Activated effector memory CD4-positive, alpha-beta T cell treated with Interleukin-2 at 50 U/mL for 16 hours (primary cell): ENCODE data around the gene SNAP47.

ENCODE experiments used
- DNase-seq: peaks from one replicate; pipeline ENCODE4 v3.0.0-alpha.2; 2020

SNAP47 gene

GRCh38 chr1:227808566-227808965 lies 73.3 kb downstream of the SNAP47 start:
- no peak for DNase-seq

GRCh38 chr1:227809026-227809425 lies 73.8 kb downstream of the SNAP47 start:
- DNase-seq = no peak

DNA sequence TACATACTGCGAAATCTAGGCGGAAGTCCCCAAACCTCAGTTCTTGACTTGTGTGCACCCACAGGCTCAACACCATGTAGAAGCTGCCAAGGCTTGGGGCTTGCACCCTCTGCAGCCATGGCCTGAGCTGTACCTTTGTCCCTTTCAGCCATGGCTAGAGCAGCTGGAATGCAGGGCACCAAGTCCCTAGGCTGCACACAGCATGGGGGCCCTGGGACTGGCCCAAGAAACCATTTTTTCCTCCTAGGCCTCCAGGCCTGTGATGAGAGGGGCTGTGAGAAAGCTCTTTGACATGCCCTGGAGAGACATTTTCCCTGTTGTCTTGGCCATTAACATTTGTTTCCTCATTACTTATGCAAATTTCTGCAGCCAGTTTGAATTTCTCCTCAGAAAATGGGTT lies 78.7 kb downstream of the SNAP47 start:
- DNase-seq = no peak

- no peak for DNase-seq
These were observed 80.5 kb downstream of the SNAP47 start, which contains the start of gene PRSS38 for GRCh38 chr1:227815468-227816409. Gene PRSS38 (plus strand): TSS chr1:227815675. CDS start chr1:227815717, 42 bp downstream.

DNA sequence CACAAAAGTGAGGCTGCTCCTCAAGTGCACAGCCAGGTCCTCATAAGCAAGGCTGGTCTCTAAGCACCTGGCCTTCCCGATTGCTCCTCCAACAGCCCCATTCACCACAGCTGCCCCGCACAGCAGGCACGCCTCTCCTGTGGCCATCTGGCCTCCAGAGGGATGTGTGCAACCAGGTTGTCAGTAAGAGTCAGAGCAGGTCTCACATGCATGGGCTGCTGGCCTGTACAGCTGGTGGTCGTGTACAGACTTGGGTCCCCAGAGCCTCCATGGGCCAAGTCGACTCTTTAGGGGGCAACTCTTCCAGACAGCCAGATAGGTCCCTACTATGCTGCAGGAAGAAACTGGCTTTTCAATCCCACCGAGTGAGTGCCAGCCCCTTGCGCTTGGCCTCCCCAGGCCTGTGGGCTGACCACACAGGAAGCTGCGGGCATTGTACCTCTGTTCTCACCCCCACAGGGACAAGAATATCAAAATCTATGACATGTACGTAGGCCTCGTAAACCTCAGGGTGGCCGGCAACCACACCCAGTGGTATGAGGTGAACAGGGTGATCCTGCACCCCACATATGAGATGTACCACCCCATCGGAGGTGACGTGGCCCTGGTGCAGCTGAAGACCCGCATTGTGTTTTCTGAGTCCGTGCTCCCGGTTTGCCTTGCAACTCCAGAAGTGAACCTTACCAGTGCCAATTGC lies 81.7 kb downstream of the SNAP47 start:
- DNase-seq = no peak

- no peak for DNase-seq
These were observed 88.3 kb downstream of the SNAP47 start for GRCh38 chr1:227823537-227823936.

DNA sequence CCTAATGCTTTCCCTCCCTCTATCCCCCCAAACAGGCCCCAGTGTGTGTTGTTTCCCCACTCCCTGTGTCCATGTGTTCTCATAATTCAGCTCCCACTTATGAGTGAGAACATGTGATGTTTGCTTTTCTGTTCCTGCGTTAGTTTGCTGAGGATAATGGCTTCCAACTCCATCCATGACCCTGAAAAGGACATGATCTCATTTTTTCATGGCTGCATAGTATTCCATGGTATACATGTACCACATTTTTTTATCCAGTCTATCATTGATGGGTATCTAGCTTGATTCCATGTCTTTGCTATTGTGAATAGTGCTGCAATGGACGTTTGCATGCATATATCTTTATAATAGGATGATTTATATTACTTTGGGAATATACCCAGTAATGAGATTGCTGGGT lies 89.0 kb downstream of the SNAP47 start:
- DNase-seq = no peak

- DNase-seq = no peak
These were observed 93.6 kb downstream of the SNAP47 start for GRCh38 chr1:227828786-227829185.
